RWPE2 (cell line): Measurements from ENCODE around the gene TMEM89.

Experiments
- ATAC-seq: fragments of 200-7000 bp; cut with Tn5 transposase; 3 replicates; pipeline ENCODE4 v1.9.1; 2021; ENCODE audit warnings: low read depth
- DNase-seq: peaks from one replicate; pipeline ENCODE4 v3.0.0-alpha.2; 2020; ENCODE audit warnings: low spot score
- H3K27ac ChIP-seq: fragments of 450-650 bp; 2 replicates; pipeline ENCODE4 v1.5.1; 2017; ENCODE audit warnings: mild to moderate bottlenecking; ENCODE audit not compliant: poor library complexity, severe bottlenecking
- H3K27me3 ChIP-seq: fragments of 250-450 bp; sonication (Bioruptor Pico); 2 replicates; pipeline ENCODE4 v1.5.1; 2021; ENCODE audit warnings: mild to moderate bottlenecking, moderate library complexity; ENCODE audit not compliant: insufficient read depth, poor library complexity, severe bottlenecking
- H3K36me3 ChIP-seq: fragments of 250-450 bp; sonication (Bioruptor Pico); 2 replicates; pipeline ENCODE4 v1.5.1; 2020; ENCODE audit warnings: low read depth, mild to moderate bottlenecking, moderate library complexity
- H3K4me1 ChIP-seq: fragments of 250-450 bp; sonication (Bioruptor Pico); 2 replicates; pipeline ENCODE4 v1.5.1; 2021; ENCODE audit warnings: mild to moderate bottlenecking, moderate library complexity; ENCODE audit not compliant: insufficient read depth, poor library complexity, severe bottlenecking
- H3K4me3 ChIP-seq: fragments of 250-450 bp; sonication (Bioruptor Pico); 2 replicates; pipeline ENCODE4 v1.5.1; 2021; ENCODE audit warnings: mild to moderate bottlenecking, moderate library complexity; ENCODE audit not compliant: severe bottlenecking
- H3K9me3 ChIP-seq: fragments of 250-450 bp; sonication (Bioruptor Pico); 2 replicates; pipeline ENCODE4 v1.5.1; 2021; ENCODE audit warnings: mild to moderate bottlenecking, moderate library complexity; ENCODE audit not compliant: severe bottlenecking
- TF ChIP-seq, protein P1 (sequence below): fragments of 450-650 bp; IDR thresholded peaks from one replicate; pipeline ENCODE4 v1.5.1; 2017; ENCODE audit warnings: mild to moderate bottlenecking, moderate library complexity; ENCODE audit not compliant: poor library complexity, severe bottlenecking

The TMEM89 gene

DNA sequence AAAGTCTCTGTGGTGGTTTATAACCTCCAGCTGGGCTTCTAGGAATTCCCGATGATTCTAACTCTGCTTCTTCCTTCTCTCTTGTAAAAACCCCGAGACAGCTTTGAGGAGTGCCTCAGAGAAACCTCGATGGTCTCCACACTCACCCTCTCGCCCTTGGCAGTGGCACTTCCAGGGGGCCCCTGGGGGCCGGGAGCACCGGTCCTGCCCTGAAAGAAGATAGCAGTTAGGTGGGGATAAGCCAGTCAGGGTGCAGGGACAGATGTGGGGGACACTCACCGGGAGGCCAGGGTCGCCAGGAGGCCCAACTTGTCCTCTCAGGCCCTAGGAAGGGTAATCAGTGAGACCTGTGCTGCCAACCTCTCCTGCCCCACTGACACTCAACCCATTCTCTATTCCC is 36.2 kb downstream of the TMEM89 start:
- TF ChIP-seq, protein P1, sequence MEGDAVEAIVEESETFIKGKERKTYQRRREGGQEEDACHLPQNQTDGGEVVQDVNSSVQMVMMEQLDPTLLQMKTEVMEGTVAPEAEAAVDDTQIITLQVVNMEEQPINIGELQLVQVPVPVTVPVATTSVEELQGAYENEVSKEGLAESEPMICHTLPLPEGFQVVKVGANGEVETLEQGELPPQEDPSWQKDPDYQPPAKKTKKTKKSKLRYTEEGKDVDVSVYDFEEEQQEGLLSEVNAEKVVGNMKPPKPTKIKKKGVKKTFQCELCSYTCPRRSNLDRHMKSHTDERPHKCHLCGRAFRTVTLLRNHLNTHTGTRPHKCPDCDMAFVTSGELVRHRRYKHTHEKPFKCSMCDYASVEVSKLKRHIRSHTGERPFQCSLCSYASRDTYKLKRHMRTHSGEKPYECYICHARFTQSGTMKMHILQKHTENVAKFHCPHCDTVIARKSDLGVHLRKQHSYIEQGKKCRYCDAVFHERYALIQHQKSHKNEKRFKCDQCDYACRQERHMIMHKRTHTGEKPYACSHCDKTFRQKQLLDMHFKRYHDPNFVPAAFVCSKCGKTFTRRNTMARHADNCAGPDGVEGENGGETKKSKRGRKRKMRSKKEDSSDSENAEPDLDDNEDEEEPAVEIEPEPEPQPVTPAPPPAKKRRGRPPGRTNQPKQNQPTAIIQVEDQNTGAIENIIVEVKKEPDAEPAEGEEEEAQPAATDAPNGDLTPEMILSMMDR: no peak
- H3K27ac ChIP-seq: no peak overlapping the region
- DNase-seq (no peak), ATAC-seq (no peak)
- no peaks in the 10 kb centered on the region for H3K9me3 ChIP-seq
- peaks cover 100% of the 10 kb centered on the region for H3K36me3 ChIP-seq
- H3K4me1 ChIP-seq: no peaks in the 10 kb centered on the region
- no peaks in the 10 kb centered on the region for H3K27me3 ChIP-seq
- no peak overlapping the region for H3K4me3 ChIP-seq

DNA sequence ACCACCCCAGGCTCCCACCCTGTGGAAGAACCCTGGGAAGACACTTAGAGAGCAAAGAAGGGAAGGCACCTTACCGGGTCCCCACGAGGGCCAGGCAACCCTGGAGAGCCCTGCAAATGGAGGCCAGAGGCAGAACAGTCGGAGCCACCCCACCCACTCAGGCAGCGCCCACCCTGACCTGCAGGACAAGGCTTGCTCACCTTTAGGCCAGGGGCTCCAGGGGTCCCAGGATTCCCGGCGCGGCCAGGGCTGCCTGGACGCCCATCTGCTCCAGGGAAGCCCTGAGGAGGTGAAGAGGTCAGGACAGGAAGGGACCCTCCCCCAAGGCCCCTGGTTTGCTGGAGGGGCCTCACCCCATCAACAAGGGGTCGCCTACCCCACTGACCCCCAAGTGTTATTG is 36.7 kb downstream of the TMEM89 start:
- TF ChIP-seq, protein P1: no peak
- no peak for DNase-seq
- no peak overlapping the region for H3K4me3 ChIP-seq
- ATAC-seq: no peak
- no peak overlapping the region for H3K27ac ChIP-seq
- H3K27me3 ChIP-seq: no peaks in the 10 kb centered on the region
- peaks cover 100% of the 10 kb centered on the region for H3K36me3 ChIP-seq
- no peaks in the 10 kb centered on the region for H3K4me1 ChIP-seq
- H3K9me3 ChIP-seq: no peaks in the 10 kb centered on the region

DNA sequence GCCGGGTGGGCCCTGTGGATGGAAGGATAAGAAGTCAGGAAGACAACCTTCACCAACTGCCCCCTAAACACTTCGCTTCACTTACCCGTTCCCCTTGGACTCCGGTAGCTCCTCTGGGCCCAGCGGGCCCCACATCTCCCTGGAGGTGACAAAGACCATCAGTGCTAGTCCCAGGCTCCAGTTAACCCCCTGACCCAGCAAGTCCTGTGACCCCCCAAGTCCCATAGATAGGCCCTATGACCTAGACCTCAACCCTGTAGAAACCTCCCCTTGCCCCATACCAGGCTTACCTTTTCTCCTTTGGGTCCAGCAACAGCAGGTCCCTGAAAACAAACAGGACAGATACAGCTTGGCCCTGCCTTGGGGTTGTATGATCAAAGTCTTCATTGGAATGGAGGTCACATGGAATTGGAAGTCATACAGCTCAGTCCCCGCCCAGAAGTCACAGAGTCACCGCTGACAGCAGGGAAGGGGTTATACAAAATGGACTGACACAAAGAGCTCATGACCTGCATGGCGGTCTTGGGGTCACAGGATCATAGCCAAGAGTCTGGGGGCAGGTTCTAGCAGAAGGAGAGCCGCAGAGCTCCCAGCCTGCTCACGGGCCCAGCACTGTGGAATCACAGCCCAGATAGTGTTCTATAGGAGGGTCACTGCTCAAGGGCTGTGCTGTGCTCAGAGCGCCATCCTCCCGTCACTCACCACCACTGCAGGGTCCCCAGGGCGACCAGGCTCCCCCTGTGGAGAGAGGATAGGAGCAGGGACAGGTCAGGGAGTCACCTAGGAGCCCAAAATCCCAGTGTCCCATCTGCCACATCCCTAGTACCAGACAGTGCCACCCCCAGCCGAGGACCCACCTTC is 39.7 kb downstream of the TMEM89 start:
- H3K27ac ChIP-seq: no peak overlapping the region
- H3K36me3 ChIP-seq: peaks cover 100% of the 10 kb centered on the region
- TF ChIP-seq, protein P1: no peak

DNA sequence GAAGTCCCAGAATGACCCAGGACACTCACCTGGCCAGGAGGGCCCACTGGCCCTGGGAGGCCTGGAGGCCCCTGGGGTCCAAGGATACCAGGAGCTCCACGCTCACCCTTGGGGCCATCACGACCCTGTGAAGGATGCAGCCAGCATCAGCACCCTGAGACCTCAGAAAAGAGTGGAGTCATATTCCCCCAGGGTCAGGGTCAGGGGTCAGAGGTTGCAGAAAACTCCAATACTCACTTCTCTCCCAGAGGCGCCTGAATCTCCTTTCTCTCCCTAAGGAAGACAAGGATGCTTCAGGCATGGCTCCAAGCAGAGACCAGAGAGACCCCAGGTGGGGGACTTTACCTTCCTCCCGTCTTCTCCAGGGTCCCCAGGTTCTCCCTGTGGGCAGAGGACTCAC is 44.9 kb downstream of the TMEM89 start:
- H3K9me3 ChIP-seq: no peaks in the 10 kb centered on the region
- no peak for ATAC-seq
- H3K27me3 ChIP-seq: no peaks in the 10 kb centered on the region
- DNase-seq: no peak
- no peak overlapping the region for H3K27ac ChIP-seq
- peaks cover 100% of the 10 kb centered on the region for H3K36me3 ChIP-seq
- no peak overlapping the region for H3K4me3 ChIP-seq
- TF ChIP-seq, protein P1: no peak
- H3K4me1 ChIP-seq: no peaks in the 10 kb centered on the region

More for the DNA sequence above, 39.7 kb downstream of the TMEM89 start:
- H3K4me3 ChIP-seq: no peak overlapping the region
- H3K27me3 ChIP-seq: no peaks in the 10 kb centered on the region
- ATAC-seq (no peak), DNase-seq (no peak)
- no peaks in the 10 kb centered on the region for H3K4me1 ChIP-seq
- no peaks in the 10 kb centered on the region for H3K9me3 ChIP-seq

DNA sequence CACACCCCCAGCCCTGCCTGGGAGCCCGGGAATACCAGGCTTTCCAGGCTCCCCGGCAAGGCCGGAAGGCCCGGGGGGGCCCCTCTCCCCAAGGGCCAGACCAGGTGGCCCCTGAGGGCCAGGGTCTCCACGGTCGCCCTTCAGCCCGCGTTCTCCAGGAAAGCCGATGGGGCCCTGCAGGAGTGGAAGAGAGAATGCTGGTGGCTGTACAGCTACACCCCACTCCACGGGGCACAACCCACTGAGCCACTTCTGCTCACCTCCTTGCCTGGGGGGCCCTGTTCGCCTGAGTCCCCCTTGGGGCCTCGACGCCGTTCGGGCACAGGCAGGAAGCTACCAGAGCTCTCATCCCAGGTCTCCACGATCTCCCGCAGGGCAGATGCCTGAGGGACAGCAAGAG is 46.2 kb downstream of the TMEM89 start:
- Histone ChIP-seq H3K4me3 (no peak overlapping the region), H3K27ac (no peak overlapping the region), H3K36me3 (peaks cover 100% of the 10 kb centered on the region), H3K9me3 (no peaks in the 10 kb centered on the region), H3K4me1 (no peaks in the 10 kb centered on the region), H3K27me3 (no peaks in the 10 kb centered on the region)
- DNase-seq (no peak), ATAC-seq (no peak)
- TF ChIP-seq, protein P1: no peak
